ENCODE data around the gene APOC1. TPM values are rescaled to one million over a fixed set of nuclear protein-coding genes. Genes with fewer than 3 reads are reported as not detected.

APOC1 gene
- total and polyA plus RNA-seq, 2 experiments from 2014 or later, result 0.49 TPM; not detected in 1

DNA sequence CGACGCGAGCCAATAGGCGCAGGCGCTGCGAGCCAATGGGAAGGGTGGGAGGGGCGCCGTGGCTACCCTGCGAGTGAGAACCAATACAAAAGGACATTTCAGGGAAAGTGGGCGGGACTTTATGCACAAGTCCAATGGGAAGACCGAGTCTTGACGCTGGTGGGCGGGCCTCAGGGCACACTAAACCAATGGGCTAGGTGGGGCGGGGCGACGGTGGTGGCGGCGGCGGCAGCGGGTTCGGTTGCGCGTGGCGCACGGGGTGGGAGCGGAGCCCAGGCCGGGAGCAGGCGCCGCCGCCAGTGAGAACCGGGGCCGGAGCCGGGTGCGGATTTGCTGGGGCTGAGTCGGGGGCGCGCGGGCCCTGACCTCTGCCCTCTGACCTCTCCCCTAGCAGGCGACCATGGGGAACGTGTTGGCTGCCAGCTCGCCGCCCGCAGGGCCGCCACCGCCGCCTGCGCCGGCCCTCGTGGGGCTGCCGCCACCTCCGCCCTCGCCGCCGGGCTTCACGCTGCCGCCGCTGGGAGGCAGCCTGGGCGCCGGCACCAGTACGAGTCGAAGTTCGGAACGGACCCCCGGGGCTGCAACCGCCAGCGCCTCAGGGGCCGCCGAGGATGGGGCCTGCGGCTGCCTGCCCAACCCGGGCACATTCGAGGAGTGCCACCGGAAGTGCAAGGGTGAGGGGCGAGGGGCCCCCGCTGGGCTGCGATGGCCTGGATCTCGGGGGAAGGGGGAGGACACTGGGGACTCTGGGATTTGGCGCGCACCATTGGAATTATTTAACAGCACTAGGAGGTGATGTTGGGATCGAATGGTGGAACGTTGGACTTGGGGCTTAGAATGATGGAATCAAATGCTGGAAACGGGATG, 23.2 kb upstream of the APOC1 start, which contains the start of gene TOMM40:
TOMM40 (plus strand) TSS at position 239 of the 867 bp plus-strand sequence; CDS start at position 401, 162 bp downstream.
- Histone ChIP-seq H3K4me3 (peak within 1 kb of the TSS; percentile 85), H3K27me3 (replicated peaks; ENCODE audit: insufficient read depth) (no peaks in the 10 kb centered on the region), H3K9me2 (ENCODE audit: insufficient read depth) (no peaks in the 10 kb centered on the region), H3K4me1 (ENCODE audit: insufficient read depth) (peaks cover 9% of the 10 kb centered on the region), H3K9ac (peak within 1 kb of the TSS; percentile 87), H3F3A (ENCODE audit: insufficient read depth) (peaks cover 13% of the 10 kb centered on the region), H3K36me3 (ENCODE audit: low read depth) (no peaks in the 10 kb centered on the region), H3K9me3 (ENCODE audit: low read depth) (no peaks in the 10 kb centered on the region), H3K27ac (peak within 1 kb of the TSS; percentile 90), H2AFZ (peak within 1 kb of the TSS; percentile 76), H4K20me1 (ENCODE audit: insufficient read depth) (no peaks in the 10 kb centered on the region), H3K79me2 (ENCODE audit: insufficient read depth) (peaks cover 38% of the 10 kb centered on the region), H3K4me2 (ENCODE audit: unreplicated experiment) (peak within 1 kb of the TSS; percentile 99)
- peak; percentile 100 for DNase-seq
- WGBS, 2 experiments (ENCODE audit: low coverage in 1 of 2, low lambda C conversion rate in 2 of 2, missing lambda C conversion rate in 2 of 2), result 0 to 1% methylated on average over 50 to 62 of the region's 81 CpGs
- TF ChIP-seq EZH2phosphoT487 (IDR thresholded peaks at IDR 0.05; ENCODE audit: insufficient read depth, low read depth), result no peak
- no peak for TF ChIP-seq EZH2 (IDR thresholded peaks at IDR 0.05; ENCODE audit: insufficient read depth, poor library complexity, severe bottlenecking)
- in situ Hi-C loops (cut with MboI), result no loop called here

DNA sequence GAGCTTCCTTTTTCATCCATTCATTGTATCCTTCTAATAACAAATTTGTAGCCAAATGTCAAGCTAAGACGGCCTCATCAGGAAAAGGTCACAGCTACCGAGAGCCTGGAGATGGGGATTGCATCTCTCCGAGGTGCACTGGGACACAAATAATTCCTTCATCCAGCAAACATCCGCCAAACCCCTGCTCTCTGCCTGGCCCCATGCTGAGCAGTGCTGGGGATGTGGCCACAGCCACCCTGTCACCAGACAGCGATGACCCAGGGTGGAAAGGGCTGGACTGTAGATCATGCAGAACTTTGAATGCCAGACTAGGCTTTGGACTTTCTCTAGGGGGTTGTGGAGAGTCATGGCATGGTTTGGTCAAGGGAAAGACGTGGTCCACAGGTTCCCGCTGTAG, 21.5 kb upstream of the APOC1 start:
- Histone ChIP-seq H3K9me2 (ENCODE audit: insufficient read depth) (no peaks in the 10 kb centered on the region), H3K4me3 (no peak overlapping the region; the same call in 1 of the 2 replicates), H3K4me1 (ENCODE audit: insufficient read depth) (peaks cover 9% of the 10 kb centered on the region), H3K9me3 (ENCODE audit: low read depth) (no peaks in the 10 kb centered on the region), H3K36me3 (ENCODE audit: low read depth) (no peaks in the 10 kb centered on the region), H4K20me1 (ENCODE audit: insufficient read depth) (no peaks in the 10 kb centered on the region), H3K27me3 (replicated peaks; ENCODE audit: insufficient read depth) (no peaks in the 10 kb centered on the region), H3K9ac (peak overlapping the region; percentile 87), H3K79me2 (ENCODE audit: insufficient read depth) (peaks cover 49% of the 10 kb centered on the region), H3K4me2 (ENCODE audit: unreplicated experiment) (no peak overlapping the region), H2AFZ (no peak overlapping the region), H3K27ac (no peak overlapping the region), H3F3A (ENCODE audit: insufficient read depth) (peaks cover 13% of the 10 kb centered on the region)
- DNase-seq, result no peak
- in situ Hi-C loops (cut with MboI), result no loop called here
- 85 to 86% methylated on average over 7 of the region's 7 CpGs for WGBS, 2 experiments (ENCODE audit: low coverage in 1 of 2, low lambda C conversion rate in 2 of 2, missing lambda C conversion rate in 2 of 2)
- no peak for TF ChIP-seq EZH2 (IDR thresholded peaks at IDR 0.05; ENCODE audit: insufficient read depth, poor library complexity, severe bottlenecking)
- no peak for TF ChIP-seq EZH2phosphoT487 (IDR thresholded peaks at IDR 0.05; ENCODE audit: insufficient read depth, low read depth)

DNA sequence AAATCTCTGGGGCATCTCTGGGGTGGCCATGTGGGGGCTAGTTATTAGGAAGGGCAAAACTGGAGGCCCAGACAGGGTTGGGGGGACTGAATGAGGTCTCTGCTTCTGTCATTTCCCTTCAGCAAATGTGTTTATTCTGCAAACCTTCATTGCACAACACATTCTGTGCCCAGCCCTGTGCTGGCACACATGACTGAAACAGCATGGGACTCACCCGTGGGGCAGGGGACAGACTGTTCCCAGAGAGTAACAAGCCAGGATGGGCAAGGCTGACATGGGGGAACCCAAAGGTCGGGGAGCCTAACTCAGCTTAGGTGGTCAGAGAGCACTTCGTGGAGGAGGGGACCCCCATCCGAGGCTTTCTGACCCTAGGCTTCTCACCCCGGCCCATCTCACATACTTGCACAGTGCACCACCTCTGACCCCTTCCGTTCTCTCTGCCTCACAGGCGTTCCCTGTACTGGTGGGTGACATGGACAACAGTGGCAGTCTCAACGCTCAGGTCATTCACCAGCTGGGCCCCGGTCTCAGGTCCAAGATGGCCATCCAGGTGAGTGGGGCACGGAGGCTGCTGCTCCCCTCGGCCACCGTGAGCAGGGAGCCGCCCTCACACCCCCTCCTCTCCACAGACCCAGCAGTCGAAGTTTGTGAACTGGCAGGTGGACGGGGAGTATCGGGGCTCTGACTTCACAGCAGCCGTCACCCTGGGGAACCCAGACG, 20.9 kb upstream of the APOC1 start:
- no peak for TF ChIP-seq EZH2 (IDR thresholded peaks at IDR 0.05; ENCODE audit: insufficient read depth, poor library complexity, severe bottlenecking)
- no peak for TF ChIP-seq EZH2phosphoT487 (IDR thresholded peaks at IDR 0.05; ENCODE audit: insufficient read depth, low read depth)
- peaks cover 49% of the 10 kb centered on the region for H3K79me2 ChIP-seq (ENCODE audit: insufficient read depth)
- WGBS, 2 experiments (ENCODE audit: low coverage in 1 of 2, low lambda C conversion rate in 2 of 2, missing lambda C conversion rate in 2 of 2), result 85% methylated on average over 17 to 18 of the region's 18 CpGs

DNA sequence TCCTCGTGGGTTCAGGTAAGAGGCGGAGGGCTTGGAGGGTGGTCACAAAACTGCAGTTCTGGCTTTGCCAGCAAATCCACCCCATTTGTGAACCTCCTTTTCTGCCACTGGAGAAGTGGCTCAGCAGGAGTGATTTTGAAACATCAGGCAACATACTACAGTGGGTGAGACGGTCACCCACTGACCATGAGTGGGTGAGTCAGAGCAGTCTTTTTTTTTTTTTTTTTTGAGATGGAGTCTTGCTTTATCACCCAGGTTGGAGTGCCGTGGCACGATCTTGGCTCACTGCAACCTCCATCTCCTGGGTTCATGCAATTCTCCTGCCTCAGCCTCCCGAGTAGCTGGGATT, 20.4 kb upstream of the APOC1 start:
- Histone ChIP-seq H3K4me1 (ENCODE audit: insufficient read depth) (peaks cover 9% of the 10 kb centered on the region), H3K9me2 (ENCODE audit: insufficient read depth) (no peaks in the 10 kb centered on the region), H3F3A (ENCODE audit: insufficient read depth) (peaks cover 12% of the 10 kb centered on the region), H3K9ac (no peak overlapping the region), H3K79me2 (ENCODE audit: insufficient read depth) (peaks cover 49% of the 10 kb centered on the region), H3K4me3 (no peak overlapping the region), H3K9me3 (ENCODE audit: low read depth) (no peaks in the 10 kb centered on the region), H3K27ac (no peak overlapping the region), H3K36me3 (ENCODE audit: low read depth) (no peaks in the 10 kb centered on the region), H4K20me1 (ENCODE audit: insufficient read depth) (no peaks in the 10 kb centered on the region), H2AFZ (no peak overlapping the region), H3K4me2 (ENCODE audit: unreplicated experiment) (no peak overlapping the region), H3K27me3 (replicated peaks; ENCODE audit: insufficient read depth) (no peaks in the 10 kb centered on the region)
- in situ Hi-C loops (cut with MboI), result no loop called here
- peak; percentile 22 for DNase-seq
- 87 to 90% methylated on average over 4 to 6 of the region's 6 CpGs for WGBS, 2 experiments (ENCODE audit: low coverage in 1 of 2, low lambda C conversion rate in 2 of 2, missing lambda C conversion rate in 2 of 2)
- TF ChIP-seq EZH2phosphoT487 (IDR thresholded peaks at IDR 0.05; ENCODE audit: insufficient read depth, low read depth) (no peak), EZH2 (IDR thresholded peaks at IDR 0.05; ENCODE audit: insufficient read depth, poor library complexity, severe bottlenecking) (no peak)

More for the DNA sequence above, 20.9 kb upstream of the APOC1 start:
- H3F3A ChIP-seq (ENCODE audit: insufficient read depth), result peaks cover 13% of the 10 kb centered on the region
- H3K27ac ChIP-seq, result no peak overlapping the region
- no peaks in the 10 kb centered on the region for H4K20me1 ChIP-seq (ENCODE audit: insufficient read depth)
- DNase-seq, result no peak
- H3K4me3 ChIP-seq, result no peak overlapping the region
- H3K9me3 ChIP-seq (ENCODE audit: low read depth), result no peaks in the 10 kb centered on the region
- no peaks in the 10 kb centered on the region for H3K9me2 ChIP-seq (ENCODE audit: insufficient read depth)
- H3K9ac ChIP-seq, result 0 out of 2 replicates have a peak overlapping the region, but pooled peaks have one; percentile 87
- H3K36me3 ChIP-seq (ENCODE audit: low read depth), result no peaks in the 10 kb centered on the region
- in situ Hi-C loops (cut with MboI), result no loop called here
- no peak overlapping the region for H2AFZ ChIP-seq
- no peak overlapping the region for H3K4me2 ChIP-seq (ENCODE audit: unreplicated experiment)
- H3K4me1 ChIP-seq (ENCODE audit: insufficient read depth), result peaks cover 9% of the 10 kb centered on the region
- no peaks in the 10 kb centered on the region for H3K27me3 ChIP-seq (replicated peaks; ENCODE audit: insufficient read depth)
